SU-DHL-6 (cell line): Measurements from ENCODE around the gene ECI1.

Experiments used
- H2AFZ ChIP-seq: fragments of 200-600 bp; sonication (generic); 2 replicates; pipeline ENCODE4 v1.6.1; 2014; ENCODE audit warnings: low read depth, mild to moderate bottlenecking, moderate library complexity, mixed read lengths, antibody characterized with exemption, low read length; ENCODE audit not compliant: severe bottlenecking
- H3F3A ChIP-seq: fragments of 200-600 bp; shearing (Covaris generic); 2 replicates; pipeline ENCODE4 v1.6.0; 2016; ENCODE audit warnings: antibody characterized with exemption, mild to moderate bottlenecking; ENCODE audit not compliant: insufficient read depth
- H3K27ac ChIP-seq: fragments of 200-600 bp; sonication (generic); 2 replicates; pipeline ENCODE4 v1.5.1; 2016; ENCODE audit warnings: low read depth, mild to moderate bottlenecking, low read length, moderate library complexity, mixed read lengths
- H3K27me3 ChIP-seq: fragments of 200-600 bp; sonication (generic), shearing (Covaris generic); 2 replicates; pipeline ENCODE4 v1.6.0; 2014; ENCODE audit warnings: mild to moderate bottlenecking, low read length
- H3K36me3 ChIP-seq: fragments of 200-600 bp; sonication (generic); 2 replicates; pipeline ENCODE4 v1.6.1; 2014; ENCODE audit warnings: mild to moderate bottlenecking, low read length, mixed read lengths
- H3K4me2 ChIP-seq: fragments of 300-600, 200-600 bp; shearing (Covaris generic), sonication (generic); 2 replicates; pipeline ENCODE4 v1.6.0; 2014; ENCODE audit warnings: low read length, low read depth, mild to moderate bottlenecking; ENCODE audit not compliant: poor library complexity, severe bottlenecking
- H3K4me3 ChIP-seq: fragments of 200-600 bp; sonication (generic); 2 replicates; pipeline ENCODE4 v1.5.1; 2014; ENCODE audit warnings: antibody characterized with exemption, low read length, mild to moderate bottlenecking, mixed read lengths; ENCODE audit not compliant: insufficient read depth, poor library complexity, severe bottlenecking
- H3K79me2 ChIP-seq: fragments of 200-600 bp; sonication (generic); 2 replicates; pipeline ENCODE4 v1.6.1; 2014; ENCODE audit warnings: mild to moderate bottlenecking, low read length, moderate library complexity; ENCODE audit not compliant: insufficient read depth
- H3K9ac ChIP-seq: fragments of 200-600 bp; sonication (generic); 2 replicates; pipeline ENCODE4 v1.7.0; 2014; ENCODE audit warnings: mild to moderate bottlenecking, low read length
- H3K9me2 ChIP-seq: fragments of 200-600 bp; sonication (generic); replicated peaks from 2 replicates; pipeline ENCODE4 v1.6.1; 2014; ENCODE audit warnings: low read length; ENCODE audit not compliant: insufficient read depth
- H3K9me3 ChIP-seq: fragments of 200-600 bp; sonication (generic); 2 replicates; pipeline ENCODE4 v1.6.1; 2014; ENCODE audit warnings: low read length, mixed read lengths; ENCODE audit not compliant: insufficient read depth
- H4K20me1 ChIP-seq: fragments of 200-600 bp; sonication (generic); 2 replicates; pipeline ENCODE4 v1.6.1; 2014; ENCODE audit warnings: low read depth, mild to moderate bottlenecking, antibody characterized with exemption, low read length, moderate library complexity, mixed read lengths
- EZH2phosphoT487 ChIP-seq: fragments of 200-600 bp; sonication (generic), shearing (Covaris generic); conservative IDR thresholded peaks from 2 replicates; pipeline ENCODE4 v1.6.1; 2018; ENCODE audit warnings: mild to moderate bottlenecking, antibody characterized with exemption, low read length, moderate library complexity, mixed read lengths
- TF ChIP-seq, protein P1 (sequence below): fragments of 200-600 bp; sonication (generic); IDR thresholded peaks from one replicate; pipeline ENCODE4 v1.5.1; 2017; ENCODE audit warnings: antibody characterized with exemption, mild to moderate bottlenecking, low read length, moderate library complexity; ENCODE audit not compliant: insufficient read depth, poor library complexity, severe bottlenecking

ECI1 gene

DNA sequence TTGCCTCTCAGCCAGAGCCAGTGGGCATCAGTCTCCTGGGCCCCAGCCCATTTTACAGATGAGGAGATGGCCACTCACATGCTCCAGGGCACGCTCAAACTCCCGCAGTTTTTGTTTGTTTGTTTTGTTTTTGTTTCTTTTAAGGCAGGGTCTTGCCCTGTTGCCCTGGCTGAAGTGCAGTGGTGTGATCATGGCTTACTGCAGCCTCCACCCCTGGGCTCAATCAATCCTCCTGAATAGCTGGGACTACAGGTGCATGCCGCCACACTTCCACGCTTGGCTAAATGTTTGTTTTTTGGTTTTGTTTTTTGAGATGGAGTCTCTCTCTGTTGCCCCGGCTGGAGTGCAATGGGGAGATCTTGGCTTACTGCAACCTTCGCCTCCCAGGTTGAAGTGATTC is 24.5 kb downstream of the ECI1 start:
- no peak overlapping the region for H3K4me2 ChIP-seq
- H3K9me3 ChIP-seq = no peaks in the 10 kb centered on the region
- H3K27me3 ChIP-seq = no peaks in the 10 kb centered on the region
- H3K9me2 ChIP-seq = no peaks in the 10 kb centered on the region
- H4K20me1 ChIP-seq = no peaks in the 10 kb centered on the region
- TF ChIP-seq, protein P1, sequence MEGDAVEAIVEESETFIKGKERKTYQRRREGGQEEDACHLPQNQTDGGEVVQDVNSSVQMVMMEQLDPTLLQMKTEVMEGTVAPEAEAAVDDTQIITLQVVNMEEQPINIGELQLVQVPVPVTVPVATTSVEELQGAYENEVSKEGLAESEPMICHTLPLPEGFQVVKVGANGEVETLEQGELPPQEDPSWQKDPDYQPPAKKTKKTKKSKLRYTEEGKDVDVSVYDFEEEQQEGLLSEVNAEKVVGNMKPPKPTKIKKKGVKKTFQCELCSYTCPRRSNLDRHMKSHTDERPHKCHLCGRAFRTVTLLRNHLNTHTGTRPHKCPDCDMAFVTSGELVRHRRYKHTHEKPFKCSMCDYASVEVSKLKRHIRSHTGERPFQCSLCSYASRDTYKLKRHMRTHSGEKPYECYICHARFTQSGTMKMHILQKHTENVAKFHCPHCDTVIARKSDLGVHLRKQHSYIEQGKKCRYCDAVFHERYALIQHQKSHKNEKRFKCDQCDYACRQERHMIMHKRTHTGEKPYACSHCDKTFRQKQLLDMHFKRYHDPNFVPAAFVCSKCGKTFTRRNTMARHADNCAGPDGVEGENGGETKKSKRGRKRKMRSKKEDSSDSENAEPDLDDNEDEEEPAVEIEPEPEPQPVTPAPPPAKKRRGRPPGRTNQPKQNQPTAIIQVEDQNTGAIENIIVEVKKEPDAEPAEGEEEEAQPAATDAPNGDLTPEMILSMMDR = no peak
- no peak for TF ChIP-seq EZH2phosphoT487
- no peak overlapping the region for H3K9ac ChIP-seq
- peaks cover 4% of the 10 kb centered on the region; the same call in 1 of the 2 replicates for H3F3A ChIP-seq
- H3K27ac ChIP-seq = no peak overlapping the region
- no peak overlapping the region for H3K4me3 ChIP-seq
- peaks cover 44% of the 10 kb centered on the region for H3K79me2 ChIP-seq
- no peak overlapping the region for H2AFZ ChIP-seq
- no peaks in the 10 kb centered on the region for H3K36me3 ChIP-seq

DNA sequence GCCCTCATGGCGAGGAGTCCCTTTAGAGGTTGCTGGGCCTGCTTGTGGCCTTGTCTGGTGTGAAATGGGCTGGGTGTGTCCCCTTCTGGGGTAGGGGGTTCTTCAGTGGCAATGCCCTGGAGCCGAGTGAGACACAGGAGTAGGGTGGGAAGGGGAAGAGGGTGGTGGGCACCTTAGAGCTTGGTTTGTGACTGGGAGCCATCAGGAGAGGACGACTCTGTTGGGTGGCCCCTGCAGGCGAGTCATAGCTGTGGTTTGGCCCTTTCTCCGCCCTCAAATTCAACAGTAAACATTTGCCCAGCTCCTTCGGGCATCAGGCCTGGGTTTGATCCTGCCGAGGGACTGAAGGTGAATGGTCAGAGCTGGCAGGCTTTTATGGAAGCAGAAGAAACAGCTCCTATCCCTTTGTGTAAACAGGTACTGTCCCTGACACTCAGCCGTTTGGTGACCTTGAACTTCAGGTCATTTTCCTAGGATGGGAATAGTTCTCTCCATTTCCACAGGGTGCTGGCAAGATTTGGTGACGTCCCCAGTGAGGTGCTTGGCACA is 25.1 kb downstream of the ECI1 start:
- Histone ChIP-seq H3K9me3 (no peaks in the 10 kb centered on the region), H3K4me2 (no peak overlapping the region), H3F3A (peaks cover 4% of the 10 kb centered on the region; the same call in 1 of the 2 replicates), H4K20me1 (no peaks in the 10 kb centered on the region), H2AFZ (no peak overlapping the region), H3K36me3 (no peaks in the 10 kb centered on the region), H3K4me3 (no peak overlapping the region), H3K27ac (no peak overlapping the region), H3K9me2 (no peaks in the 10 kb centered on the region), H3K27me3 (no peaks in the 10 kb centered on the region), H3K9ac (no peak overlapping the region), H3K79me2 (peaks cover 44% of the 10 kb centered on the region)
- TF ChIP-seq, protein P1 = no peak
- no peak for TF ChIP-seq EZH2phosphoT487

DNA sequence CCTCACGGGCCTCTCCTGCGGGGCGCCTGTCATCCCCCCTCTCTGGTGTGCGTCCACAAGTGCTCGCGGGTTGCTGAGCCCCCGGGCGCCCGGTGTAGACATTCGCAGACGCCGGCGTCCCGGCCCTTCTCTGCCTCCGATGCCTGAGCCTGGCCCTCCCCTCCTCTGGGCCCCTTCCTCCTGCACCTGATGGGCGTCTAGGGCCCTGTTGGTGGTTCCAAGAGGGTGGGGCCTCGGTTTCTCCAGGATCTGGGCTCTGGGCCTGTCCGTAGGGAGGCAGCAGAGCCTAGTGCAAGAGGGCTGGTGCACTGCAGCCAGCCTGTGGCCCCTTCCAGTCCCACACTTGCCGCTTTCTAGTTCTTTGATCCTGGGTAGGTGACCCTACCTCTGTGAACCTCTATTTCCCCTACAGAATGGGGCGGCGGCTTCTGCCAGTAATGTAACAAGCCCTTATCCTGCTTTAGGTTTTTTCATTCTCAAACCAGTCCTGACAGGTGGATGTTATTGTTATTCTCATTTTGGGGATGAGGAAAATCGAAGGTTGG is 27.4 kb downstream of the ECI1 start:
- H3F3A ChIP-seq = peaks cover 4% of the 10 kb centered on the region; the same call in 1 of the 2 replicates
- H3K9ac ChIP-seq = peak overlapping the region; percentile 97
- no peaks in the 10 kb centered on the region for H4K20me1 ChIP-seq
- peak overlapping the region; percentile 70 for H3K27ac ChIP-seq
- H3K4me2 ChIP-seq = peak overlapping the region; percentile 80
- peak overlapping the region; percentile 50 for H2AFZ ChIP-seq
- no peaks in the 10 kb centered on the region for H3K9me2 ChIP-seq
- H3K27me3 ChIP-seq = no peaks in the 10 kb centered on the region
- H3K79me2 ChIP-seq = peaks cover 44% of the 10 kb centered on the region
- H3K9me3 ChIP-seq = no peaks in the 10 kb centered on the region
- TF ChIP-seq EZH2phosphoT487 = no peak
- TF ChIP-seq, protein P1 = no peak
- H3K4me3 ChIP-seq = peak overlapping the region; percentile 92
- no peaks in the 10 kb centered on the region for H3K36me3 ChIP-seq
